GM21737 (cell line): ENCODE measurements around the gene NACC1.

Source experiments
- ATAC-seq: cut with Tn5 transposase; IDR thresholded peaks from one replicate; pipeline ENCODE4 v1.9.1; 2021; ENCODE audit warnings: mild to moderate bottlenecking, moderate library complexity; ENCODE audit not compliant: unreplicated experiment

The NACC1 gene

GRCh38 chr19:13118424-13119193, 545 bp downstream of the NACC1 start:
- no peak for ATAC-seq

DNA sequence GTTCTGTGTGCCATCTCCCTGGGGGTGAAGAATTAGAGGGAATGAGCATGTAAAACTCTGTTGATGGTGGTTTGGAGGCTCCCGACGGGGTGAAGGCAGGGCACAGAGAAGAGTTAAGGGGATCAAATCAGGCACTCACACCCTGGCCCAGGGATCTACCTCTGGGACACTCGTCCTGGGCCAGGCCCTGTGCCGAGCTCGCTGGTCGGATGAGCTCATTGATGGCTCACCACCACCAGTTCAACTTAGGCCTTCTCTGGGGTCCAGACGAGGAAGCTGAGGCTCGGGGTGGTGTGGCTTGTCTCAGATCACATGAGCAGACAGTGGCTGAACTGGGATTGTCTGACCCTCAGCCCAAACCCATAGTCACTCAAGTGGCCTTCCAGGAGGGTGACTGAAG, 1.6 kb downstream of the NACC1 start:
- ATAC-seq: no peak

DNA sequence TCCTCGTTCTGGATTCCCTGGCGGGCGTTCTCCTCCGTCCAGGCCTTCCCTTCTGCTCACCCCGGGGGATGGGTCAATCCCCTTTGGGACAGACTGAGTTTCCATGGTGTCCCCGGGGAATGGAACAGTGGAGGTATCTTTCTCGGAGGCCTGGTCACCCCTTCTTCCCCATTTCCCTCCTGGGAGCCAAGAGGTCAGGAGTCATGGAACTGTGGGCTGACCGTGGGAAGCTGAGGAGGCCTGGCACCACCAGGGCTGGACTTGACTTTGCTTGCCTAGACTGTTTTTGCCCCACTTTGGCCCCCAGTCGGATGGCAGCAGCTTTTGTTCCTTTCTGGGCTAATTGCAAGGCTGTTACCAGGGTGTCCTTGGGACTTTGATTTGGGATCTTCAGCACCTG, 2.0 kb downstream of the NACC1 start:
- ATAC-seq: no peak

GRCh38 chr19:13120817-13121216, 2.8 kb downstream of the NACC1 start:
- no peak for ATAC-seq

- no peak for ATAC-seq
These were observed 3.6 kb downstream of the NACC1 start for GRCh38 chr19:13121551-13122274.

- no peak for ATAC-seq
These were observed 4.3 kb downstream of the NACC1 start for GRCh38 chr19:13122275-13122878.

- no peak for ATAC-seq
These were observed 5.2 kb downstream of the NACC1 start for GRCh38 chr19:13122980-13123957.

DNA sequence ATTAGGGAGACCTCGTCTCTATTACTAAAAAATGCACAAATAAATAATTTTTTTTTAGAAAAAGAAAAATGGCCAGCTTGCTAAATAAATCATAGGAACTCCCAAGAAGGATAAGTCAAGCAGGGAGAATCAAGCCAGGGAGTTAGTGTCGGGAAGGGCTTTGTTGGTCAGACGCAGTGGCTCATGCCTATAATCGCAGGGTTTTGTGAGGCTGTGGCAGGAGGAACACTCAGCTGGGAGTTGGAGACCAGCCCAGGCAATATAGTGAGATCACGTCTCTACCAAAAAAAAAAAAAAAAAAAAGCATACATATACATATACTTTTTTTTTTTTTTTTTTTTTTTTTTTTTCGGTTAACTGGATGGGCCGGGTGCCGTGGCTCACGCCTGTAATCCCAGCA, 9.0 kb downstream of the NACC1 start:
- no peak for ATAC-seq

DNA sequence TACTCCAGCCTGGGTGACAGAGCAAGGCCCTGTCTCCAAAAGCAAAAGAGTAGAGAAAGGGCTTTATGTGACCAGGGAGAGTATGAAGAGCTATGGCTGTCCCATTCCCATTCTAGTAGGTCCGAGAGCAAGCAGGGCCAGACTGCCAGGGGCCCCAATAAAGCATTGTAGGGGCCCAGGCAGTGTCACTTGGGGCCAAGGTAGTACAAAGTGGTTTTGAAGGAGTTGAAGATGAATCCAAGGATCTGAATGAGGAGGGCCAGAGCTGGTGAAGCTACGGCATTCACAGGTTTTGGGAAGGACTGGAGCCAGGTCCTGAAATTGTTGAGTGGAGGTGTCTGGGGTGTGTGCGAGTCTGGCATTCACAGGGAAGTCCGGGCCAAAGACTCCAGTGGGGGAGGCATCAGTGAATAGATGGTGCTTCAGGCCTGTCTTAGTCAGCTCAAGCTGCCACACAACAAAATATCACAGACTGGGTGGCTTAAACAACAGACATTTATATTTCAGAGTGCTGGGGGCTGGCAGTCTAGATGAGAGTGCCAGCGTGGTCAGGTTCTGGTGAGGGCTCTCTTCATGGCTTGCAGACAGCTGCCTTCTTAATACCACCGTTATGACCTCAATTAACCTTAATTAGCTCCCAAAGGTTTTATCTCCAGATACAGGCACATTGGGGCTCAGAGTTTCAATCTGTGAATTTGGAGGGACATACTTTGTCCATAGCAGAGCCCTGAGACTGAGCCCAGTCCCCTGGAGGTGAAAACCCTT, 9.9 kb downstream of the NACC1 start:
- ATAC-seq: no peak

GRCh38 chr19:13128583-13128982, 10.5 kb downstream of the NACC1 start:
- no peak for ATAC-seq

GRCh38 chr19:13129384-13129783, 11.3 kb downstream of the NACC1 start:
- ATAC-seq: no peak

DNA sequence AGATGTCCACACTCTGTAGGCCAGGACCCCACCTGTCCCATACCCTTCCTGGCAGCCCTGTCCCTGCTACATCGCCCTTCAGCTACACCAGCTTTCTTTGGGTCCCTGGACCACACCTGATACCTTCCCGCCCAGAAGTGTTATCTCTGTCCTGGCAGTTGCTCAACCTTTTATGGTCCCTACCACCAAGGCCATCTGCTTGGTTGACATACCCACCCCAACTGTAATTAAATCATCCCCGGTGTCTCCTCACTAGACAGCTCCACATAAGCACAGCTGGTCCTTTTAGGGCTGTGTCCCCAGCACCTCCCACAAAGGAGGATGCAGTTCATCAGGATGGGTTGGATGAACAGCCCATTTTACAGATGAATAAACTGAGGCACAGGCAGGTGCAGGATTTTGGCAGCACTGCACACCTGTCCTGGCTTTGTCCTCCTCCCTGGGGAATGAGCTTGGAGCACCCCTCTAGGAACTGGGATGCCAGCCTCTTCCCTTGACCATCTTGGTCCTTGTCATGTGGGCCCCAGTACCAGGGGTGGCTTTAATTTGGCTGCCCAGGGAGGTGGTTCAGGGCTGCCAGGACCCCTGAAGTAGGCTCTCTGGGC, 12.9 kb downstream of the NACC1 start:
- no peak for ATAC-seq

- no peak for ATAC-seq
These were observed 14.6 kb downstream of the NACC1 start for GRCh38 chr19:13132471-13133180.

- ATAC-seq: no peak
These were observed 15.3 kb downstream of the NACC1 start for GRCh38 chr19:13133241-13133870.

- no peak for ATAC-seq
These were observed 16.6 kb downstream of the NACC1 start for GRCh38 chr19:13134626-13135025.

DNA sequence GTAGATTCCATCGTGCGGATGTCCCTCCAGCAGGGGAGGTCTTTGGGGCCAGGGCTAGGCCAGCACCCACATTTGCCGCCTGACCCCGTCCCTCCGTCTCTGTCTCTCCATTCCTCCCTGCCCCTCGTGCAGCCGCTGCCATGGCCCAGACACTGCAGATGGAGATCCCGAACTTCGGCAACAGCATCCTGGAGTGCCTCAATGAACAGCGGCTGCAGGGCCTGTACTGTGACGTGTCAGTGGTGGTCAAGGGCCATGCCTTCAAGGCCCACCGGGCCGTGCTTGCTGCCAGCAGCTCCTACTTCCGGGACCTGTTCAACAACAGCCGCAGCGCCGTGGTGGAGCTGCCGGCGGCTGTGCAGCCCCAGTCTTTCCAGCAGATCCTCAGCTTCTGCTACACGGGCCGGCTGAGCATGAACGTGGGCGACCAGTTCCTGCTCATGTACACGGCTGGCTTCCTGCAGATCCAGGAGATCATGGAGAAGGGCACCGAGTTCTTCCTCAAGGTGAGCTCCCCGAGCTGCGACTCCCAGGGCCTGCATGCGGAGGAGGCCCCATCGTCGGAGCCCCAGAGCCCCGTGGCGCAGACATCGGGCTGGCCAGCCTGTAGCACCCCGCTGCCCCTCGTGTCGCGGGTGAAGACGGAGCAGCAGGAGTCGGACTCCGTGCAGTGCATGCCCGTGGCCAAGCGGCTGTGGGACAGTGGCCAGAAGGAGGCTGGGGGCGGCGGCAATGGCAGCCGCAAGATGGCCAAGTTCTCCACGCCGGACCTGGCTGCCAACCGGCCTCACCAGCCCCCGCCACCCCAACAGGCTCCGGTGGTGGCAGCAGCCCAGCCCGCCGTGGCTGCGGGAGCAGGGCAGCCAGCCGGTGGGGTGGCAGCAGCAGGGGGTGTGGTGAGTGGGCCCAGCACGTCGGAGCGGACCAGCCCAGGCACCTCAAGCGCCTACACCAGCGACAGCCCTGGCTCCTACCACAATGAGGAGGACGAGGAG, 17.3 kb downstream of the NACC1 start:
- ATAC-seq: no peak

DNA sequence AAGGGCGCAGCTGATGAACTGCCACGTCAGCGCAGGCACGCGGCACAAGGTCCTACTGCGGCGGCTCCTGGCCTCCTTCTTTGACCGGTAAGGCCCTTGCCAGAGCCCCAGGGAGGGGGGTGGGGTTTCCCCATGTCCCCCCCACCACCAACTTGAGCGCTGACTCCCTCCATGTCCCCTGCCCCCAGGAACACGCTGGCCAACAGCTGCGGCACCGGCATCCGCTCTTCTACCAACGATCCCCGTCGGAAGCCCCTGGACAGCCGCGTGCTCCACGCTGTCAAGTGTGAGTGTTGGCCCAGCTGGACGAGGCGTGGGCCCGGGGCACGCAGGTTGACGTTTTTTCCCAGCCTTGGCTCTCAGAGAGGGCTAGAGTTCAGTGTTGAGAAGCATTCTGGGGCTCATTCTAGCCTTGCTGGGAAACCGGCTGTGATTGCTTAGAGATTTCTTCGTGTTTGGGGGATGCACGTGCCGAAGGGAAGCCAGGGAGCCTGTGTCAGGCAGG, 19.3 kb downstream of the NACC1 start:
- no peak for ATAC-seq
